ENCODE data around the gene SMAD2.
"Not testable (repeated sequence)": the region's sequence is repeated elsewhere in the genome, so short reads cannot be mapped to it uniquely, and the experiment has no call there.

SMAD2 gene

DNA sequence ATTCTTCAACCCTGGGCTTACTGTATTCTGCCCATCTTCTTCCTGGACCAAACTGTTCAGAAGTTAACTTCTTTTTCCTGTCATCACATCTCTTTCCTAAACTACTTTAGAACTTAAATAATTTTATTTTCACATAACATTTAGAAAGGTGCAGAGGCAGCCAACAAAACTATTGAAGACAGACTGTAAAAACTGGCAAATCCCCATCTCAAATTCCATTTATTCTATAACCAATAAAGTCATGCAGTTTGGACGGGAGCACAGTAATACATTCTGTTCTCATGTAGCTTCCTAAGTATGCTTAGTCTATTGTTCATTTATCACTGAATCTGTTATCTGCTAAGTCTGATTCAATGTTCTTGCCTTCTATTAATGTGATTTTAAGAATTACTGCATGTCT, 99.1 kb downstream of the SMAD2 start:
- no peak for DNase-seq

DNA sequence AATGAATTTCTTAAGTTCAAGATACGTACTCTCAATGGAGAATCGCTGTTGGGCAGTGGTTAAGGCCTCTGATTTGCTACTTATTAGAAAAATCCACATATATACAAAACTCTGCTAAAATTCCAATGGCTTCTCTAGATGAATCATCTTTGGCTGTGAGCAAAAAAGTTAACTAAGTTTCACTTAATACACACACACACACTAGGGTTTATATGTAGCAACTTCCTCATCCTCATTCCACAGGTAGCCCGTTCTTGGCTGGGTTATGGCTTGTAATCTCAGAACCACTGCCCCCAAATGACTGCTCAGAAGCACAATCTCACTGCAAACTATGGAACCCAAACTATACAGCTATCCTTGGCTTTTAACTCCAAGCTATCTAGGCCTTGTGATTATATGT, 99.7 kb downstream of the SMAD2 start:
- DNase-seq = no peak

DNA sequence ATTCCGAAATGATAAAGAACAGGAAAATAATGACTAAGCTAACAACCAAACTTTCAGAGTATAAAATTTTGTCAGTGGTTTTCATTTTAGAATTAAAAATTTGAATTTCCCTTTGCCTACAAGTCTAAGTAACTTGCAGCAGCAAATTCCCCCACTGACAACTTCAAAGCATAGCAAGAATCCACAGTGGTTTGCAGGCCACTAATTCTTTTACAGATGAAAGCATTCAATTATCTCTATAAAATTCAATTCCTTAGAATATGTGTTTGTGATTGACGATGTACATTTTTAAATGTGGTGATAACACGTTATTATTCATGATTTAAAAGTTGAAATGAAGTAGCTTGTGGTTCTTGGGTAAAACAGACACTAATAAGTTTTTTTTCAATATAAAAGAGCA, 100.6 kb downstream of the SMAD2 start:
- DNase-seq = no peak

DNA sequence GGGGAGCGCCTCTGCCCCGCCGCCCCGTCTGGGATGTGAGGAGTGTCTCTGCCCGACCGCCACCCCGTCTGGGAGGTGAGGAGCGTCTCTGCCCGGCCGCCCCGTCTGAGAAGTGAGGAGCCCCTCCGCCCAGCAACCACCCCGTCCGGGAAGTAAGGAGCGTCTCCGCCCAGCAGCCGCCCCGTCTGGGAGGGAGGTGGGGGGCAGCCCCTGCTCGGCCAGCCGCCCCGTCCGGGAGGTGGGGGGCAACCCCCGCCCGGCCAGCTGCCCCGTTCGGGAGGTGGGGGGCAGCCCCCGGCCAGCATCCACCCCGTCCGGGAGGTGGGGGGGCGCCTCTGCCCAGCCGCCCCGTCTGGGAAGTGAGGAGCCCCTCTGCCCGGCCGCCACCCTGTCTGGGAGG, 102.4 kb downstream of the SMAD2 start:
- not testable (repeated sequence) for DNase-seq

DNA sequence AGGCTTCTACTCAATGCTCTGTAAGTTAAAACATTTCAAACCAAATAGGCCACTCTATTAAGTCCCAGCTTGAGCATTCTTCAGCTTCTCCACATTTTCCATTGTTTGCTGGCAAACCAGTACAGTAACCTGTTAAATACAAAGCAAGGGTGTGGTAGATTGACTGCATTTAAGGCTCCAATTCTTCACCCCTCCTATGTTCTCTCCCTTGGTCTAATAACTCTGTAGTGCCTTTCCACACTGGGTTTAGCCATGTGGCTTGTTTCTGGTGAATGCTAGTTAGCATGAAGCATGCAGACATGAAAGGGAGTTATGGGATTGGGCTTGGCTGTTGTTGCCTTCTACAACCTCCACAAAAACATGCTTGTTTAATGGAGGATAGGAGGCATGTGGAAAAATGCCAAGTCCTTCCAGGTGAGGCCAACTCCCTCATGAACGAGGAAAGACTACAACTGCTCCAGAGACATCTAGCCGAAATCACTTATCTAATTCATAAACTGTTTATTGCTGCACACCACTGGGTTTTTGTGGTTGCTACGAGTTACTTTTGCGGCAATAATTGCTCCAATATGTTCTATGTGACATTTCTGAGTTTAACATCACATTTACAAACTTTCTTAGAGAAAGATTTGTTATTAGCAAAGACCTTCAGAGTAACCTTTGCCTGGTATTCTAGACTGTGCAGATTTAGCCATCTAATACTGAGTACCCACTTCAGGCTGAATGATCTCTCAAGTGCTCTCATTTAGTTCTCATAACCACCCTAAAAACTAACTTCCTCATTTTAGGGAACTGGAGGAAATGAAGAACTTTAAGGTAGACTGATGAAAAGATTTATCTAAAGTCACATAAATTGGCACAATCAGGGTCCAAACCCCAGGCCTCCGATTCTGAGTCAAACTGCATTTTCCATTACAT, 104.0 kb downstream of the SMAD2 start:
- no peak for DNase-seq

DNA sequence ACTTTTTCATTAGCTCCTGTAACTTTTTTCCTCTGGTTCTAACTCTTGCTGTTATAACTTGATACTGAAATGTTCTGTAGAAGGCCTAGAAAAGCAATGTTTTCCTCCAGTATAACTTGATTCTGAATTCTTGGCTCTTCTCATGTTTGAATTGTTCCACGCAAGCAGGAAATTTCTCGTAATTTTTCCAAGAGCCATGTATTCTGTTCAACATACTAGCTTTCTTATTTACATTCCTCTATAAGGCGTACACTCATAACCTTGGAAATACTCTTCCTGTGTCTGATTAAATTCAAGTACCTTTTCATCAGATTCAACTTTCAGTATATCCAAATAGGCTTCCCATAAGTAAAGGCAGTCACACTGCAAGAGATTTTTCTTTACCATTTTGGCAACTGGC, 109.1 kb downstream of the SMAD2 start:
- DNase-seq = no peak

DNA sequence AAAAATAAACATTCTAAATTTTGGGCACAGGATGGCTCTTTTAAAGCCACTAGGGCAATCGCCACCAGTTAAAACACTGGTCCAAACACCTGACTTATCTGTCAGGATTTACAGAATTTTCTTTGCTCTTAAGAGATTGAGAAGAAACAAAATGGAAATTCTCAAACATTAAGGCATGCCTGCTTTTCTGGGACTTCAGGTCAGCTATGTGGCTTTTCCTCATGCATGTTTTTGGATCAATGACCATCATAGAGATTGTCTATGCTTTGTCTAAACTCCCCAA, 112.7 kb downstream of the SMAD2 start:
- no peak for DNase-seq

DNA sequence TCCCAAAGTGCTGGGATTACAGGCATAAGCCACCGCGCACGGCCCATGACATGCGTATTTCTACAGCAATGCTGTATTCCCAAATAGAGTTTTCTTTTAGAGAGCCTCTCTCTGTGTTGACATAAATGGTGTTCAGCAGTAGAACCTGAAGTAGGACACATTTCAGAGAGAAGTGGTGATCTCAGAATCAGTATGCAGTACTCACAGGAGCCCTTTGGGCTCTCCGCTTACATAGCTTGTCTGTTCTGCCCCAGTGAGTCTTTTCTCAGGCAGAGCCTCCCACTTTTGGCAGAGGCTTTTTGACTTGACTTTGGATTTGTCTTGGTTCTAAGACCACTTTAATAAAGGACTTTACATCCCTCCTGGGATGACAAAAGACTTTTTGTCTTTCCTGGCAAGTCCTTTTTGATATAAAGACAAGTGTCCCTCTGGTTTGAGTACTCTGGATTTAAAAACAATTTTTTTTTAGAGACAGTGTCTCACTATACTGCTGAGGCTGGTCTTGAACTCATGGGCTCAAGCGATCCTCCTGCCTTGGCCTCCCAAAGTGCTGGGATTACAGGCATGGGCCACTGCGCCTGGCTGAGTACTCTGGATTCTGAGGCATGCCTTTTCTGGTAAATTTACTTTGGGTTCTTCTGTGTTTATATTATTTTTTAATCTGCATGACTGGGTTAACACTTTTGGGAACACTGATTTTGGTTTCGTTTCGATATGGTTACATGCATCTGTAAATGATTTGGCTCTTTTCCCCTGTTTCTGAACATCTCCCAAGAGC, 113.3 kb downstream of the SMAD2 start:
- no peak for DNase-seq

DNA sequence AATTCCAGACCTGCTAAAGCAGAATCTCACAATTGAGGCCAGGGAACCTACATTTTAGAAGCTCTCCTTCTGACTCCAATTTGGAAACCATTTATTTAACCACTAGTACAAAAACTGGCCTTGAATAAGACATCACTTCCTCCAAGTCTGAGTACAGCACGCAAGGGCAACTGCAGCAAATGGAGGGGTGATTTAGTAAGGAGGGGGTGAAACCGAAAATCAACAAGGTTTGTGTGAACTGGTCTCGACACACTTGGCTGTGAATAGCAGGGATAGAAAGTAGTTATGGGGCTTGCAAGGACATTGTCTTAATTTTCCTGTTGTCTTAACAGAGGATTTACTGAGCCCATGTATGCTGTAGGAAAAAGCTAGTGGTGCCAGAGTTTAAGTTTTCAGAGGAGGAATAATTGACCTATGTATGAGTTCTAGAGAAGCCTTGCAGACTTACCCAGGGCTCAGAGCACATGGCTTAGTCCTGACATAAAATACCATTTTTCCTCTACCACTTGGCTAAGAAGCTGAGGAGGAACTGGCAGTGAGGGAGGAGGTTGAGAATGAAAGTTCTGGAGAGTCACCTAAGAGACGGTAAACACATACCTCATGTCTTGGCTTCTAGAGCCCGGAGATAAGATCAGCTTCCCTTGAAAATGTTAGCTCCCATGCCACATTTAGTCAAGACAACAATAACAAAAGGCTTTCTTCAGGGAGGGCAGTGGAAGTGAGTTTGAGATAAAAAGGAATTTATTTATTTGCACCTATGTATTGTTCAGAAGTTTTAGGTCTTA, 114.8 kb downstream of the SMAD2 start:
- no peak for DNase-seq

DNA sequence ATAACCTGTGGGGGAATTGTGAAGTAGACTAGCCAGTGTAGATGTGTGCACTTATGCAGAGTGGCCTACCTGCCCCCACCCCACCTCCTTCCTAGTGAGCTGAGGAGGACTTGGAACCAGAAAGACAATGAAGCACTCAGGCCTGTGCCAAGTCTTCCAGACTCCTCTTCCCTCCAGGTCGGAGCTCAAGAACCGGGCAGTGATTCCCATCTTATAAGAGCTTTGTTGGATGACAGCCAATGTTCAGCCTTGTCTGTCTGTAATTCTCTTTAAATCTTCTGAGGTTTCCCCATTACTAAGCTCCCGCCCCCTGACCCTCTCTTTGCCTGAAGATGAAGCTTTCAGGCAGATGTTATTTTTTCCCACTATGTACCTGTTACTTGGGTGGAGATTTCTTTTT, 121.0 kb downstream of the SMAD2 start:
- no peak for DNase-seq

DNA sequence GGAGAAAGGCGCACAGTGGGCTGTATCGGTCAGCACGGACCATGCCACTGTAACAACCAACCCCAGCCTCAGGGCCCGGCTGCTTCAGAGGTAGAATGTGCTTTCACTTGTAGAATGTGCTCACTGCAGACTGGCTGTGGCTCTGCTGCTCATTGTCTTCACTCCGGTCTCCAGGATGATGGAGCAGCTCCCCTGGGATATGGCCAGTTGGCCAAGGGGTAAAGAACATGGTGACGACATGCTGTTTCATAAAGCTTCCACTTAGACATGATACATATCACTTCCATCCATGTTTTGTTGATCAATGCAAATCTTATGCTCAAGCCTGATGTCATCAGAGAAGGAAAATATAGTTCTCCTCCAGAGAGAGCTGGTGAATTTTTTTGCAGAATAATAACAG, 127.7 kb downstream of the SMAD2 start:
- no peak for DNase-seq

DNA sequence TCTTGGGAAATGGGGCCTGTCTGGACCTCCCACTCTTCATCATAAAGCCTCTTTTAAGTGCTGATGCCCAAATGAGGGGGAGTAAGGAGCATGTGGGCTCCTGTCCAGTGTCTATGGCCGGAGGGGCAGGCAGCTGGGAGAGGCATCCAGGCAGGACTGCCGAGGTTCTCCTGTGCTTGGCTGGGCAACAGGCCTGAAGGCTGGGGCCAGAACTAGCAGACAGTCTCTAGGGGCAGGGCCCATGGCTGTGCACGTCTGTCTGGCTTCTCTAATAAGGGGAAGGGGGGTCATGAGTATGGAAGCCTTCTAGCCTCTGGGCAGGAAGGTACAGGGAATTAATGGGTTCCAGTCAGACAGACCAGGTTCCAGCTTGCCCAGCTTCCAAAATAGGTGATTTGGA, 128.6 kb downstream of the SMAD2 start:
- DNase-seq = no peak

DNA sequence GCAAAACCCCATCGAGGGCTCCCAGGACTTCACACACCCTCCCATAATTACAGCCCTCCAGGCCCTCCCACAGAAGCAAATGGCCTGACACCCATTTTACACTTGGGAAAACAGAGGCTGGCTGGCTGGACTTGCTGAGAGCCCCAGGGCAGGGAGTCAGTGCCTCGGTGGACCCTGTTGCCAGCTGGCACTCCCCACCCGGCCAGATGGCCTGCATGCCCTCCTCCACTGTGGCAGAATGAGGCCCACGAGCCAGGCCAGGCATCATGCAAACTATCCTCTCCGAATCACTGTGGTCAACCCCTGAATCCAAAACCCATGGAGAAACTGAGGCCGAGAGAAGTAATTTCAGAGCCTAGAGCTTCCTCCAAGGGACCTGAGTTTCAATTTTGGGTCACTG, 129.7 kb downstream of the SMAD2 start:
- no peak for DNase-seq

DNA sequence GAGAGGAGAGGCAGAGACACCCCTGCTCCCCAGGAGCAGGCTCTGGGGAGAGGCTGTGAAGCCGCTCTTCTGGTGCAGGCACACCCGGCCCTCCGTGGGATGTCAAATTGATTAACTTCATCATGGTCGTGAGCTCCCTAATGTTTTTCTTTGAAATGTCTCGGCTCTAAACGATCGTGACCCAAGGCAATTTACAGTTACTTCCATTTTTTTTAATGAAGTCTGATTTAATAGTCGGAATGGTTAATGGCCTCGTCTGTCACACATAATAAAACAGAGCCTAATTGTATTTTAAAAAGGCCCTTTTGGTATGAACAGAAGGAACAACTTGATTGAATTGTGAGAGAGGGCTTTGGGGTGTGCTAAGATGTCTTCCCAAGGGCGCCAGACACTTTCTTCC, 130.2 kb downstream of the SMAD2 start:
- no peak for DNase-seq

DNA sequence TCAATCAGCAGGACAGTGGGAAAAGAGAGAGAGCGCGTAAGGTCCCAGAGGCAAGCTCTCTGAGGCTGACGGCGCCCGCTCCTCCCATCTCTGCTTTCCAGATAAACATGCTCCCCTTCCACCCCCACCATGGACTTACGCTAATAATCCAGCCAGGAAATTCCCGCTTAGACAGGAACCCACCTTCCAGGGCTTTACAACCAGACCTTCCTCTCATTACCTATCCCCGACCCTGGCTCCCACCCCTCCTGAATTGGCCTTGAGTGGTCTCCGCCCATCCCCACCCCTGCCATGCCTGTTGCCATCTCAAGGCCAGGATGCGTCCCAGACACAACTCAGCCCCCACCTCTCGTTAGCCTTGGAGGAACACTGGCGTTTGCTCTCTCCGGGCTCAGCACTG, 131.1 kb downstream of the SMAD2 start:
- no peak for DNase-seq

DNA sequence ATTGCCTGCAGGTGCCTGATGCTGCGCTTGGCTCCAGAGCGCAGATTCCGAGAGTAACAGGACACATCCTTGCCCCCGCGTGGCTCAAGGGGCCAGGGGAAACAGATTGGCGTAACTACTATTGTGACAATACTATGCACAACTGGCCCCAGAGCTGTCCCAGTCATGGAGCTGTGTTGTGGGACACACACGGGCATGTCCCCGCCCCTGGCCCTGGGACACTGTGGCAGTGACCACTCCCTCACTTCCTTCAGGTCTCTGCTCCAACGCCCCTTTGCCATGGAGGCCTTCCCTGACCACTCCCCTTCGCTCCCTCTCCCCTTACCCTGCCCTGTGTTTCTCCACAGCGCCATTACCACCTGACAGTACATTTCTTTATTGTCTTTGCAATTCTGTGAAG, 132.1 kb downstream of the SMAD2 start:
- no peak for DNase-seq

DNA sequence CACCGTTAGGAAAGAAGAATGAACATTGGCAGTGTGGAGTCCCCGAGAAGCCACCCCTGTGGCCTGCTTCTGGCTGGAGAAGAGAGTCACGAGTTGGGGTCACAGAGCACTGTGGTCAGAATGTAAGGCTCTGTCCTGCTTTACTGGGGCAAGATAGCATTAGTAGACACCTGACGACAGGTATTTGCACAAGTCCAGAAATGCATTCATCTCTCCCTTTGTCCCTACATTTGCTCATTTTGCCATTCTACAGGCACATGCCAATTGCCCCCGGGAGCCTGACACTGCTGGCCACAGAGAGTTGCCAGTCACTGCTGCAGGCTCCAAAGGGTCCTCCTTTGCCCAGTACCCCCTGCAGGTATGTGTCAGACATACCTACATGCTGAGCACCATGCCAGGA, 133.3 kb downstream of the SMAD2 start:
- DNase-seq = no peak

DNA sequence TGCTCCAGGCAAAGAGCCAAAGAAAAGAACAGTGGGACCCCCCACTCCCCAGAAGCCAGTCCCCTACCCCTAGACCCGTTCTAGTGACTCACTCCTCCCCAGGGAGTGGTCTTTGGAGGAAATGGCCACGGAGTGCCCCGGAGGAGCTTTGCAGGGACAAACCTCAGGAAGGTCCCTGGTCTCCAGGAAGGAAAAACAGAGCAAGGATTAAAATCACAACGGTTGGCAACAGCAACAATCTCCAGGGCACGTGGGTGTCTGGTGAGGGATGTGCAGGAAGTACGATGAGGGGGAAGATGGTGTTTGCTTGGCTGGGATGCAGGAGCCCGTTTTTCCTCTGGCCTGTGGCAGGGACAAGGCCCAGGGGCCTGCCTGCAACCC, 135.0 kb downstream of the SMAD2 start:
- no peak for DNase-seq

DNA sequence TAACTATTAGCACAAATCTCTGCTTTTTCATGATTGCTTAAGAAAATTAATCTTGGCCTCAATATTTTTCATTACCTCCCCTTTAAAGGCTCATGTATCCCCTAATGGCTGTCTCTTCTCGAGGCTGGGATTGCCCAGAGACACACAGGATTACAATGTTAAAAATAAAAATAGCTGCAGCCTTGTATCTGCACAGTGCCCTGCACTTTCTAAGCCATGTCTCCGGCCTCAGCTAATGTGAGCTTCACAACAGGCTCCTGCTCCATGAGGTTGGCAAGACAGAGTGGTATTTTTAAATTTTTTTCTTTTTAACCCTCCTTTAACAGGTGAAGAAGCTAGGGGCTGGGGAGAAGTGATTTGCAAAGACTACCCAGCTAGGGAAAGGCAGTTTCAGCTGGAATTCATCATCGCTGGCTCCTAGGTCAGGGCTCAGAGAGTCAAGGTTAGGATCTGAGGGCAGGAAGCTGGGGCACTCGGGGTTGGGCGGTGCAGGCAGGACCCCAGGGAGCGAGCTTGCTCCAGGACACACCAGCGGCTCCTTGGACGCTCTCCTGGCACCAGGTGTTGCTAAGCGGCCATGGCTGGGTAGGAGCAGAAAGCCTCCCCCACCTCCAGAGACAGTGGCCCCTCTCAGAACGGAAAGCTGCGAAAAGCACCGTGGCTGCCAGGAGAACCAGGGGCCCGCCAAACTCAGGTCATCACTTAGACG, 135.6 kb downstream of the SMAD2 start:
- DNase-seq = no peak

DNA sequence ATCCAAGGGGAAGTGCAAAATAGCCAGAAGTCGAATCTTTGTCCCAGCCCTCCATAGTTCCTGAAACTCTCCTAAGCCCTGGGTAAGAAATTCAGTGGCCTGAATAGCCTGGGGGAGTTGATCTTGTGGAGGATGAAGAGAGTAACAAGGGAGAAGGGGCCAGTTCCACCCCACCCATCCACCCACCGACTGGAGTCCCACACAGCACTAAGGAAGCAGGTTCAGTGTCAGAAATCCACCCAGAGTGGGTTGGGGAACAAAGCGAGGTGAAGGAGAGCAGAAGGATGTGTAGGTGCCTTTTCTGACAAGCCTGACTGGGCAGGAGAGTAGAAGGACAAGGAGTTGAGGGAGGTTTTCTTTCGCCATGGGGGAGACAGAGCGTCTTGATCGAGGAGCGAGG, 136.8 kb downstream of the SMAD2 start:
- DNase-seq = no peak

DNA sequence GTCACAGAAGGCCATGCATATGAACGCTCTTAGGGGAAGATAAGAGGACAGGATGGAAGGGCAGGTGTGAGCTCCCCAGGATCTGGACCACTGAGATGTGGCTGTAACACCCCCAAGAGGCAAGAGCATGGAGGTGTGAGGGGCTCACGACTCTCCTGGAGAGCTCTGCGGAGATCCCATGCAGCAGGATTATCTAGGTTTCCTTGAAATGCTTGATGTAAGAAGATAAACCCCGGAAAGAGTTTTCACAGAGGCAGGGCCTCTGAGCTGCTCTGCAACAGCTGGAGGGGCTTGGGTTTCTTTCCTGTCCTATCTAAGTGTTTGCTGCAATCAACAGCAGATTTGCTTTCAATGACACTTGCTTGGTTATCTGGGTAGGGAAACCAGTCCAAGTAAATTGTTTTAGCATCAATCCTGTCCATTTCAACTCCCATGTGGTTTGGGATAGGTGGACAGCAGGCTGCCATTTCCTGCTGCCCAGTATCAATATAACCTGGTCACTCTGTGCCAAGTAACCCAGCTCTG, 138.9 kb downstream of the SMAD2 start:
- DNase-seq = no peak

DNA sequence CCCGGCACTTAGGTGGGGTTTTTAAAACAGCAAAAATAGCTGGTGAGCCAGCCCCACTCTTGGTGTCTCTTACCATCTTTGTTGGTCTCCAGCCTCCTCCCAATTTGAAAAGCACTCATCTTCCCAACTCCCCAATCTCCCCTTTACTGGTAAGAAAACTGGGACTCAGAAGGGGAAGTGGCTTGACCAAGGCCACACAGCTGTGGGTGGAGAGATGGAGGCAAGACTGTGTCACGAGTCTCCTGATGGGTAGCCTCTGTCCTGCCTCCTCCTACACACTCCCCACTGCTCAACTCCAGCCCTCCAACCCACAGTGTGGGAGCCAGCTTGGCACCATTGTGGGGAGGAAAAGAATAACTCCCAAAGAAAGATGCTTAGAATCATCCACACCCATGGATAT, 140.4 kb downstream of the SMAD2 start:
- no peak for DNase-seq

DNA sequence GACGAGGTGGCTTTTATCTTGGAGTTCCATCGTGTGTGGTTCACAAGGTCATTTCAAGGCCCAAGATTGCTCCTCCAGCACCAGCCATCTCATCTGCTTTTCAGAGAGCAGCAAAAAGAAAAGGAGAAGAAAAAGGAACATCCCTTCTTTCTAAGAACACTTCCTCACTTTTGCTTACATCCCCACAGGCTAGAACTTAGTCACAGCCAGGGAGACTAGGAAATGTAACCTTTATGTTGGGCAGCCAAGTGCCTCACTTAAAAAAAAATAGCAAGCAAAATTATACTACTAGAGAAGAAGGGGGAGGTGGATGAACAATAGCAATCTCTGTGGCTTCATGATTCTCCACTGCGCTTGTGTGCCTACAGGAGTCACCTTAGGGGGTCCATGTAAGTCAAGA, 141.8 kb downstream of the SMAD2 start:
- no peak for DNase-seq
